Measurements from ENCODE around the gene ADCY1. TPM values are rescaled to one million over a fixed set of nuclear protein-coding genes. Genes with fewer than 3 reads are reported as not detected.

The ADCY1 gene
- total and polyA plus RNA-seq, 2 donors: 0.27 to 0.38 TPM

DNA sequence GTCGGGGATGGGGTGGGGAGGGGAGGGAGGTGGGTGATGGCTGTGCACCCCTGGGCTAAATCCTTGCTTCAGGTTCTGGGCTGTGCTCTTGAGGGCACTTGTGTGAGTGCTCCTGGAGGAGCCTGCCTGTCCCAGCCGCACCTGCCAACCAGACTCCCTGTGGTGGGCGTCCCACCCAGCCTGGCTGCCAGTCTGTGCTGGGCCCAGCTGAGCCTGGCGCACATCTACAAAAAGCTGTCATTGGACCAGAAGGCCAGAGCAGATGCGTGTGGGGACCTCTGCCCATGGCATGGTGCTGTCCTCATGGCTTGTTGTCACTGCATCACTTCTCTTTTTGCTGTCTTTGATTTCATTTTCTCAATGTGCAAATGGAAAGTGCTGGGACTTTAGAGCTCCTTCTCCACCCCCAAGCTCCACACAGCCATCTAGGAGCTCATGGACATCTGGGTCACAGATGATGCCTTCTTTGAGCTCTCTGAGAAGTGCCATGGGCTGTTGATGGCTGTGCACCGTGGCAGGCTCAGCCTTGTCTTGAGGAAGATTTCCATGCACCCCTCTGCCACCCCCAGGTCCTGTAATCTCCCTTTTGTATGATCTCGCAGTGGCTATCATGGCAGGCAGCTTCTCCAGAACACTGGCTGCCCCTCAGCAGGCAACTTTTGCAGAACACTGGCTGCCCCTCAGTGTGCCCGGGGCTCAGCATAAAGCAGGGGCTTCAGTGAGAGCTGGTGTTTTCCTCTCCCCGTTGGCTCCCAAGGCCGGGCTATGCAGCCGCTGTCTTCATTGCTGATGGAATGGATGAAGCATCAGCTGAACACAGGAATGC is 83.9 kb downstream of the ADCY1 start:
- no peaks in the 10 kb centered on the region for H3K36me3 ChIP-seq (ENCODE audit: control insufficient read depth in 2 of 2, insufficient read depth in 2 of 2, low read length in 1 of 2)
- H3K4me1 ChIP-seq (ENCODE audit: control insufficient read depth in 2 of 2, insufficient read depth in 2 of 2, low read length in 2 of 2): no peaks in the 10 kb centered on the region
- WGBS: 94% methylated on average over 11 of the region's 11 CpGs
- H3K4me3 ChIP-seq (ENCODE audit: low read length in 2 of 2): no peak overlapping the region
- no peak for DNase-seq (ENCODE audit: low read depth in 6 of 9, low spot score in 9 of 9)
- no peaks in the 10 kb centered on the region for H3K9me3 ChIP-seq (ENCODE audit: control insufficient read depth in 2 of 2, insufficient read depth in 1 of 2, low read length in 1 of 2)
- H3K27ac ChIP-seq (ENCODE audit: low read depth in 1 of 2, low read length in 1 of 2): no peak overlapping the region
- no peaks in the 10 kb centered on the region for H3K27me3 ChIP-seq (ENCODE audit: control insufficient read depth in 2 of 2, insufficient read depth in 1 of 2, low read length in 1 of 2)

GRCh38 chr7:45658716-45659495 is 84.7 kb downstream of the ADCY1 start:
- no peak for DNase-seq (ENCODE audit: low read depth in 6 of 9, low spot score in 9 of 9)
- Histone ChIP-seq H3K36me3 (ENCODE audit: control insufficient read depth in 2 of 2, insufficient read depth in 2 of 2, low read length in 1 of 2) (no peaks in the 10 kb centered on the region), H3K4me1 (ENCODE audit: control insufficient read depth in 2 of 2, insufficient read depth in 2 of 2, low read length in 2 of 2) (no peaks in the 10 kb centered on the region), H3K9me3 (ENCODE audit: control insufficient read depth in 2 of 2, insufficient read depth in 1 of 2, low read length in 1 of 2) (no peaks in the 10 kb centered on the region), H3K27me3 (ENCODE audit: control insufficient read depth in 2 of 2, insufficient read depth in 1 of 2, low read length in 1 of 2) (no peaks in the 10 kb centered on the region), H3K4me3 (ENCODE audit: low read length in 2 of 2) (no peak overlapping the region), H3K27ac (ENCODE audit: low read depth in 1 of 2, low read length in 1 of 2) (no peak overlapping the region)
- 87% methylated on average over 16 of the region's 16 CpGs for WGBS

DNA sequence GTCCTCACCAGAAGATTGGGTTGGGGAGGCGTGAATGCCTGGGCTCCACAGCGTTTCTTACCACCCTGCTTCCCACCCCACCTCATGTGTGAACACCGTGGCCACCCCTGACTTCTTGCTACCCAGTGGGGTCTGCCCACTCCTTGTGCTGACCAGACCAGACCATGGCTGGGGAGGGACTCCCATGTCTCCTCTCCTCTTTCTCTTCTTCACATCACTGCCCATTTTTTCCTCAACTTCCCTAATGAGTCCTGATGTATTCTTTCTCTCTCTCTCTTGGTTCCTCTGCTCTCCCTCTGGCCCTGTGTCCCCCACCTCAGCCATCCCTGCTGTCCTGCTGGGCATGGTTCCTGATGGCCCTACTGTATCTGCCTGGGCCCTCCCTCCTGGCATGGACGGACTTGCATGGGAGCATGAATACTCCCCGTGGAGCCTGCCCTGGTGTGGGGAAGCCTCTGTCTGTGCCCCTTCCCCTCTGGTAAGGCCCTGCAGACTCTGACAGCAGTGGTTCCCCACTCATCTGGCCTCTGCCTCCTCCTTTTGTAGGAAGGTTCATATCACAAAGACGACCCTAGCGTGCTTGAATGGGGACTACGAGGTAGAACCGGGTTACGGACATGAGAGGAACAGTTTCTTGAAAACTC is 85.5 kb downstream of the ADCY1 start:
- H3K9me3 ChIP-seq (ENCODE audit: control insufficient read depth in 2 of 2, insufficient read depth in 1 of 2, low read length in 1 of 2): no peaks in the 10 kb centered on the region
- H3K4me1 ChIP-seq (ENCODE audit: control insufficient read depth in 2 of 2, insufficient read depth in 2 of 2, low read length in 2 of 2): no peaks in the 10 kb centered on the region
- no peaks in the 10 kb centered on the region for H3K36me3 ChIP-seq (ENCODE audit: control insufficient read depth in 2 of 2, insufficient read depth in 2 of 2, low read length in 1 of 2)
- no peak overlapping the region for H3K27ac ChIP-seq (ENCODE audit: low read depth in 1 of 2, low read length in 1 of 2)
- no peak for DNase-seq (ENCODE audit: low read depth in 6 of 9, low spot score in 9 of 9)
- H3K27me3 ChIP-seq (ENCODE audit: control insufficient read depth in 2 of 2, insufficient read depth in 1 of 2, low read length in 1 of 2): no peaks in the 10 kb centered on the region
- 92% methylated on average over 10 of the region's 10 CpGs for WGBS
- no peak overlapping the region for H3K4me3 ChIP-seq (ENCODE audit: low read length in 2 of 2)

DNA sequence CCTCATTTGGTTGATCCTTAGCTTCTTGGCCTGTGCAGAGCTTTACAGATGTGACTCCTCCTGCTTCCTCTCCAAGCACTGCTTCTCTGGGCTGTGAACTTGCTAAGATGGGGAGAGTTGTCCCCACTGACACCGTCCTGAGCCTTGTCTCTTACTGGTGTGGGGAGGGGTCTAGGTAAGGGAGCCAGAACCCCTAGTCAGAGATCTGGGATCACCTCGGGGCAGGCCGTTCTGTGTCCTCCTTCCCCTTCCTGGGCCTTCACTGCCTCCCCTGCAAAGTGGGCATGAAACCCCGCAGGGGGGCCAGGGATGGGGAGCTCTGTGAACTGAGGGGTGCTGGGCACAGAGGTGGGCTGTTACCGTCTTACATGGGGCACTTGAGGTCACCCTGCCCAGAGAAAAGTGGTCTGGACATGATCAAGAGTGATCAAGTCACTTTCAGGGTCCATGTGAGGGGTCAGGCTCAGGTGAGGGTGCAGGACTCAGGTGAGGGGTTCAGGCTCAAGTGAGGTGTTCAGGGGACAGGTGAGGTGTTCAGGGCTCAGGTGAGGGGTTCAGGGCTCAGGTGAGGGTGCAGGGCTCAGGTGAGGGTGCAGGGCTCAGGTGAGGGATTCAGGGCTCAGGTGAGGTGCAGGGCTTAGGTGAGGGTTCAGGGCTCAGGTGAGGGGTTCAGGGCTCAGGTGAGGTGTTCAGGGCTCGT is 86.2 kb downstream of the ADCY1 start:
- no peak overlapping the region for H3K4me3 ChIP-seq (ENCODE audit: low read length in 2 of 2)
- DNase-seq (ENCODE audit: low read depth in 6 of 9, low spot score in 9 of 9): no peak
- H3K27me3 ChIP-seq (ENCODE audit: control insufficient read depth in 2 of 2, insufficient read depth in 1 of 2, low read length in 1 of 2): no peaks in the 10 kb centered on the region
- no peaks in the 10 kb centered on the region for H3K4me1 ChIP-seq (ENCODE audit: control insufficient read depth in 2 of 2, insufficient read depth in 2 of 2, low read length in 2 of 2)
- H3K9me3 ChIP-seq (ENCODE audit: control insufficient read depth in 2 of 2, insufficient read depth in 1 of 2, low read length in 1 of 2): no peaks in the 10 kb centered on the region
- WGBS: 88% methylated on average over 6 of the region's 6 CpGs
- no peaks in the 10 kb centered on the region for H3K36me3 ChIP-seq (ENCODE audit: control insufficient read depth in 2 of 2, insufficient read depth in 2 of 2, low read length in 1 of 2)
- no peak overlapping the region for H3K27ac ChIP-seq (ENCODE audit: low read depth in 1 of 2, low read length in 1 of 2)

DNA sequence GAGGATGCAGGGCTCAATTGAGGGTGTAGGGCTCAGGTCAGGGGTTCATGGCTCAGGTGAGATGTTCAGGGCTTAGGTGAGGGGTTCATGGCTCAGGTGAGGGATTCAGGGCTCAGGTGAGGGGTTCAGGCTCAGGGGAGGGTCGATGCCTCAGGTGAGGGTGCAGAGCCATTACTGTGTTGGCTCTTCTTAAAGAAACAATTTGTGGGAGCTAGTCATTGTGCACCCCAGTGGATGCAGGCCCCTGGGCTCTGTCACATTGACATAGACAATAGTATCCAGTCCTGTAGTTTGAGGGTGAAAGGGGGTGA is 86.7 kb downstream of the ADCY1 start:
- no peaks in the 10 kb centered on the region for H3K36me3 ChIP-seq (ENCODE audit: control insufficient read depth in 2 of 2, insufficient read depth in 2 of 2, low read length in 1 of 2)
- no peaks in the 10 kb centered on the region for H3K4me1 ChIP-seq (ENCODE audit: control insufficient read depth in 2 of 2, insufficient read depth in 2 of 2, low read length in 2 of 2)
- 67% methylated on average over 1 of the region's 1 CpG for WGBS
- H3K4me3 ChIP-seq (ENCODE audit: low read length in 2 of 2): no peak overlapping the region
- no peaks in the 10 kb centered on the region for H3K9me3 ChIP-seq (ENCODE audit: control insufficient read depth in 2 of 2, insufficient read depth in 1 of 2, low read length in 1 of 2)
- DNase-seq (ENCODE audit: low read depth in 6 of 9, low spot score in 9 of 9): no peak
- no peaks in the 10 kb centered on the region for H3K27me3 ChIP-seq (ENCODE audit: control insufficient read depth in 2 of 2, insufficient read depth in 1 of 2, low read length in 1 of 2)
- no peak overlapping the region for H3K27ac ChIP-seq (ENCODE audit: low read depth in 1 of 2, low read length in 1 of 2)

GRCh38 chr7:45661302-45661995 is 87.3 kb downstream of the ADCY1 start:
- Histone ChIP-seq H3K27me3 (ENCODE audit: control insufficient read depth in 2 of 2, insufficient read depth in 1 of 2, low read length in 1 of 2) (no peaks in the 10 kb centered on the region), H3K9me3 (ENCODE audit: control insufficient read depth in 2 of 2, insufficient read depth in 1 of 2, low read length in 1 of 2) (no peaks in the 10 kb centered on the region), H3K27ac (ENCODE audit: low read depth in 1 of 2, low read length in 1 of 2) (no peak overlapping the region), H3K4me3 (ENCODE audit: low read length in 2 of 2) (no peak overlapping the region), H3K36me3 (ENCODE audit: control insufficient read depth in 2 of 2, insufficient read depth in 2 of 2, low read length in 1 of 2) (no peaks in the 10 kb centered on the region), H3K4me1 (ENCODE audit: control insufficient read depth in 2 of 2, insufficient read depth in 2 of 2, low read length in 2 of 2) (no peaks in the 10 kb centered on the region)
- no peak for DNase-seq (ENCODE audit: low read depth in 6 of 9, low spot score in 9 of 9)
- WGBS: 94% methylated on average over 16 of the region's 16 CpGs

GRCh38 chr7:45662018-45662417 is 87.8 kb downstream of the ADCY1 start:
- Histone ChIP-seq H3K36me3 (ENCODE audit: control insufficient read depth in 2 of 2, insufficient read depth in 2 of 2, low read length in 1 of 2) (no peaks in the 10 kb centered on the region), H3K4me3 (ENCODE audit: low read length in 2 of 2) (no peak overlapping the region), H3K27ac (ENCODE audit: low read depth in 1 of 2, low read length in 1 of 2) (no peak overlapping the region), H3K9me3 (ENCODE audit: control insufficient read depth in 2 of 2, insufficient read depth in 1 of 2, low read length in 1 of 2) (no peaks in the 10 kb centered on the region), H3K4me1 (ENCODE audit: control insufficient read depth in 2 of 2, insufficient read depth in 2 of 2, low read length in 2 of 2) (no peaks in the 10 kb centered on the region), H3K27me3 (ENCODE audit: control insufficient read depth in 2 of 2, insufficient read depth in 1 of 2, low read length in 1 of 2) (no peaks in the 10 kb centered on the region)
- DNase-seq (ENCODE audit: low read depth in 6 of 9, low spot score in 9 of 9): no peak
- WGBS: 97% methylated on average over 6 of the region's 6 CpGs

- Histone ChIP-seq H3K4me3 (ENCODE audit: low read length in 2 of 2) (no peak overlapping the region), H3K9me3 (ENCODE audit: control insufficient read depth in 2 of 2, insufficient read depth in 1 of 2, low read length in 1 of 2) (no peaks in the 10 kb centered on the region), H3K4me1 (ENCODE audit: control insufficient read depth in 2 of 2, insufficient read depth in 2 of 2, low read length in 2 of 2) (no peaks in the 10 kb centered on the region), H3K27ac (ENCODE audit: low read depth in 1 of 2, low read length in 1 of 2) (no peak overlapping the region), H3K27me3 (ENCODE audit: control insufficient read depth in 2 of 2, insufficient read depth in 1 of 2, low read length in 1 of 2) (no peaks in the 10 kb centered on the region), H3K36me3 (ENCODE audit: control insufficient read depth in 2 of 2, insufficient read depth in 2 of 2, low read length in 1 of 2) (no peaks in the 10 kb centered on the region)
- WGBS: 93% methylated on average over 15 of the region's 15 CpGs
- no peak for DNase-seq (ENCODE audit: low read depth in 6 of 9, low spot score in 9 of 9)
These were observed 88.5 kb downstream of the ADCY1 start for GRCh38 chr7:45662540-45663166.
